SU-DHL-6 (cell line): ENCODE data around the gene ZBTB3.

Experiments
- H2AFZ ChIP-seq: fragments of 200-600 bp; sonication (generic); 2 replicates; pipeline ENCODE4 v1.6.1; 2014; ENCODE audit warnings: low read depth, mild to moderate bottlenecking, moderate library complexity, mixed read lengths, antibody characterized with exemption, low read length; ENCODE audit not compliant: severe bottlenecking
- H3F3A ChIP-seq: fragments of 200-600 bp; shearing (Covaris generic); 2 replicates; pipeline ENCODE4 v1.6.0; 2016; ENCODE audit warnings: antibody characterized with exemption, mild to moderate bottlenecking; ENCODE audit not compliant: insufficient read depth
- H3K27ac ChIP-seq: fragments of 200-600 bp; sonication (generic); 2 replicates; pipeline ENCODE4 v1.5.1; 2016; ENCODE audit warnings: low read depth, mild to moderate bottlenecking, low read length, moderate library complexity, mixed read lengths
- H3K27me3 ChIP-seq: fragments of 200-600 bp; sonication (generic), shearing (Covaris generic); 2 replicates; pipeline ENCODE4 v1.6.0; 2014; ENCODE audit warnings: mild to moderate bottlenecking, low read length
- H3K36me3 ChIP-seq: fragments of 200-600 bp; sonication (generic); 2 replicates; pipeline ENCODE4 v1.6.1; 2014; ENCODE audit warnings: mild to moderate bottlenecking, low read length, mixed read lengths
- H3K4me2 ChIP-seq: fragments of 300-600, 200-600 bp; shearing (Covaris generic), sonication (generic); 2 replicates; pipeline ENCODE4 v1.6.0; 2014; ENCODE audit warnings: low read length, low read depth, mild to moderate bottlenecking; ENCODE audit not compliant: poor library complexity, severe bottlenecking
- H3K4me3 ChIP-seq: fragments of 200-600 bp; sonication (generic); 2 replicates; pipeline ENCODE4 v1.5.1; 2014; ENCODE audit warnings: antibody characterized with exemption, low read length, mild to moderate bottlenecking, mixed read lengths; ENCODE audit not compliant: insufficient read depth, poor library complexity, severe bottlenecking
- H3K79me2 ChIP-seq: fragments of 200-600 bp; sonication (generic); 2 replicates; pipeline ENCODE4 v1.6.1; 2014; ENCODE audit warnings: mild to moderate bottlenecking, low read length, moderate library complexity; ENCODE audit not compliant: insufficient read depth
- H3K9ac ChIP-seq: fragments of 200-600 bp; sonication (generic); 2 replicates; pipeline ENCODE4 v1.7.0; 2014; ENCODE audit warnings: mild to moderate bottlenecking, low read length
- H3K9me2 ChIP-seq: fragments of 200-600 bp; sonication (generic); replicated peaks from 2 replicates; pipeline ENCODE4 v1.6.1; 2014; ENCODE audit warnings: low read length; ENCODE audit not compliant: insufficient read depth
- H3K9me3 ChIP-seq: fragments of 200-600 bp; sonication (generic); 2 replicates; pipeline ENCODE4 v1.6.1; 2014; ENCODE audit warnings: low read length, mixed read lengths; ENCODE audit not compliant: insufficient read depth
- H4K20me1 ChIP-seq: fragments of 200-600 bp; sonication (generic); 2 replicates; pipeline ENCODE4 v1.6.1; 2014; ENCODE audit warnings: low read depth, mild to moderate bottlenecking, antibody characterized with exemption, low read length, moderate library complexity, mixed read lengths
- CTCF ChIP-seq: fragments of 200-600 bp; sonication (generic); IDR thresholded peaks from one replicate; pipeline ENCODE4 v1.5.1; 2017; ENCODE audit warnings: antibody characterized with exemption, mild to moderate bottlenecking, low read length, moderate library complexity; ENCODE audit not compliant: insufficient read depth, poor library complexity, severe bottlenecking
- EZH2phosphoT487 ChIP-seq: fragments of 200-600 bp; sonication (generic), shearing (Covaris generic); conservative IDR thresholded peaks from 2 replicates; pipeline ENCODE4 v1.6.1; 2018; ENCODE audit warnings: mild to moderate bottlenecking, antibody characterized with exemption, low read length, moderate library complexity, mixed read lengths

The ZBTB3 gene

GRCh38 chr11:62725646-62726045 is 28.3 kb downstream of the ZBTB3 start:
- Histone ChIP-seq H3K79me2 (peaks cover 76% of the 10 kb centered on the region), H3K27me3 (no peaks in the 10 kb centered on the region), H4K20me1 (peaks cover 22% of the 10 kb centered on the region), H2AFZ (no peak overlapping the region), H3F3A (peaks cover 16% of the 10 kb centered on the region), H3K36me3 (peaks cover 41% of the 10 kb centered on the region), H3K9me2 (no peaks in the 10 kb centered on the region), H3K4me2 (peak overlapping the region; percentile 79), H3K9me3 (no peaks in the 10 kb centered on the region), H3K27ac (peak overlapping the region; percentile 94; the same call in 1 of the 2 replicates), H3K4me3 (peak overlapping the region; percentile 77), H3K9ac (peak overlapping the region; percentile 82)
- TF ChIP-seq EZH2phosphoT487 (no peak), CTCF (no peak)

DNA sequence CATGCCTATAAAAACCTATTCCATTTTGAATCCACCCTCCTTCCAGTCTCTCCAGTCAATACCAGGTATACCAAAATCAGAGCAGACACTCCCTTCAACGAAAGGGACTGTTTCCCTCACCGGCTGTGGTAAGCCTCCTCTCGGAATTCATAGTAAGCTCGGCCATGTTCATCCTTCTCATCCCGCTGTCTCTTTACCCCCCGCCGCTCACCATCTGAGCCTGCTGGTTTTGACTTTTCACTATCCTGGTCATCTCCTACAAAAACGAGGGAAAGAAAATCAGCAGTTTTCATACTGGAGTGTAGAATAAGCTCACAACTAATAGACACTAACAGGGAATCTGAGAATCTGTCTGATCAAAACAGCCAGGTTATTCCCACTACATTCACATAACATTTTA is 29.8 kb downstream of the ZBTB3 start:
- no peaks in the 10 kb centered on the region for H3K9me2 ChIP-seq
- H3K9ac ChIP-seq, result peak overlapping the region; percentile 82
- no peak overlapping the region for H2AFZ ChIP-seq
- H4K20me1 ChIP-seq, result peaks cover 22% of the 10 kb centered on the region
- H3K27ac ChIP-seq, result no peak overlapping the region
- peaks cover 64% of the 10 kb centered on the region for H3K79me2 ChIP-seq
- peak overlapping the region; percentile 79 for H3K4me2 ChIP-seq
- H3K27me3 ChIP-seq, result no peaks in the 10 kb centered on the region
- H3K36me3 ChIP-seq, result peaks cover 49% of the 10 kb centered on the region
- TF ChIP-seq EZH2phosphoT487, result no peak
- TF ChIP-seq CTCF, result no peak
- H3K4me3 ChIP-seq, result peak overlapping the region; percentile 77
- H3F3A ChIP-seq, result peaks cover 16% of the 10 kb centered on the region
- H3K9me3 ChIP-seq, result no peaks in the 10 kb centered on the region

GRCh38 chr11:62721994-62722393 is 32.0 kb downstream of the ZBTB3 start:
- Histone ChIP-seq H3K9me2 (no peaks in the 10 kb centered on the region), H3K9ac (no peak overlapping the region), H3K4me2 (no peak overlapping the region), H3F3A (no peaks in the 10 kb centered on the region), H3K79me2 (peaks cover 61% of the 10 kb centered on the region), H3K9me3 (no peaks in the 10 kb centered on the region), H2AFZ (no peak overlapping the region), H3K4me3 (no peak overlapping the region), H4K20me1 (peaks cover 22% of the 10 kb centered on the region), H3K27ac (no peak overlapping the region), H3K36me3 (peaks cover 57% of the 10 kb centered on the region), H3K27me3 (no peaks in the 10 kb centered on the region)
- TF ChIP-seq EZH2phosphoT487, result no peak
- TF ChIP-seq CTCF, result no peak
